RPMI7951 (cell line): ENCODE results near the gene FAM149B1. TPM values are rescaled to one million over a fixed set of nuclear protein-coding genes. Genes with fewer than 3 reads are reported as not detected.
A peak's percentile ranks its signal among the peaks of the same experiment; 100 is the strongest.

Experiments used
- DNase-seq: peaks from one replicate; pipeline ENCODE4 v3.0.0-alpha.2; 2012; ENCODE audit warnings: low read depth
- total RNA-seq: library from RNA; depleted of rRNA; stranded (reverse); fragments of >200 nt; shearing (Covaris generic); gene quantifications from 2 replicates; pipeline ENCODE4 v1.2.3, GENCODE V29; 2014

Gene FAM149B1
- total RNA-seq, 1 experiment from 2014 or later, result 13.6 TPM

- DNase-seq, result no peak
Observed at GRCh38 chr10:73174148-73174925, 6.4 kb downstream of the FAM149B1 start.

GRCh38 chr10:73182568-73182967 lies 14.6 kb downstream of the FAM149B1 start:
- DNase-seq, result no peak

DNA sequence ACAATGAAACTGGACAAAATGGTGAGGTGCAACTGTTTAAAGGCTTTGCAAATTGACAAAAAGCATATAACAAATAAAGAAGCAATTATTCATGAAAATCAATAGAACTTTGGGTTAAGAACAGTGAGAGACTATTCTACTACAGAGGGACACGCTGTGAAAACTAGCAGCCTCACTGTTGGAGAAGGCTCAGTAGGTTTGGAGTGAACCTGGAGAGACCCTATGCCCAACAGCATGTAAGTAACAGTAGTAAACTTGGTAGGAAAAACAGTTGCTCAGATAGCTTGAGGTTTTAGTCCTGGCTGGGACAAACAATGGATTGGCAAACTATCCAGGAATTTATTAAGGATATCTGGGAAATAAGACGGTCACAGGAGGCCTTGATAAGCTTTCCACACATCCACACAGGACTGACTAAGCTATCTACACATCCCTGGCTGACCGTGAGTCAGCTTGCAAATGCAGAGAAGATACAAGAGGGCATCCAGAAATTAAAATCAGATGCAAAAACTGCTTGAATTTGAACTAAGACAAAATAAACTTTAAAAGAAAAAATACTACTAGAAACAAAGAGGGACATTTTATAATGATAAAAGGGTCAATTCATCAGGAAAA lies 15.9 kb downstream of the FAM149B1 start:
- no peak for DNase-seq

- DNase-seq, result no peak
Observed at GRCh38 chr10:73186266-73186665, 18.3 kb downstream of the FAM149B1 start.

- no peak for DNase-seq
Observed at GRCh38 chr10:73190188-73190587, 22.3 kb downstream of the FAM149B1 start.

- DNase-seq, result no peak
Observed at GRCh38 chr10:73205081-73205480, 37.2 kb downstream of the FAM149B1 start.

- no peak for DNase-seq
Observed at GRCh38 chr10:73205890-73206289, 38.0 kb downstream of the FAM149B1 start.

DNA sequence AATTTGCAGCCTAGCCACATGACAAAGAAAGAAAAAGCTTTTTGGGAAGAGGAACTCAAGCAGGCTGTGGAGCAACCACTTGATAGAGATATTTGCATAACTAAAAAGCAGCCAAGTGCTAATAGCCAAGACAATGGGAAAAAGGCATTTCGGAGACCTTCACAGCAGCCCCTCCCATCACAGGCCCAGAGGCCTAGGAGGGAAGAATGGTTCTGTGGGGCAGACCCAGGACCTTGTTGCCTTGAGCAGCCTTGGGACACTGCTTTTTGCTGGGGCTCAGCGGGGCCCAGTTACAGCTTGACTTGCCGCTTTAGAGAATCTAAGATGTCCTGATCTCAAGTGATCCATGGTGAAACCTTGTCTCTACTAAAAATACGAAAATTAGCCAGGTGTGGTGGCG lies 38.5 kb downstream of the FAM149B1 start:
- no peak for DNase-seq

GRCh38 chr10:73207883-73208282 lies 40.0 kb downstream of the FAM149B1 start:
- DNase-seq, result no peak

- DNase-seq, result peak; percentile 35
Observed at GRCh38 chr10:73209705-73210104, 41.8 kb downstream of the FAM149B1 start.

- DNase-seq, result no peak
Observed at GRCh38 chr10:73210395-73211105, 42.6 kb downstream of the FAM149B1 start.

- no peak for DNase-seq
Observed at GRCh38 chr10:73211106-73211811, 43.3 kb downstream of the FAM149B1 start.

- no peak for DNase-seq
Observed at GRCh38 chr10:73215749-73216148, 47.8 kb downstream of the FAM149B1 start.

- DNase-seq, result no peak
Observed at GRCh38 chr10:73217628-73218027, 49.7 kb downstream of the FAM149B1 start.

- DNase-seq, result peak; percentile 26
Observed at GRCh38 chr10:73218431-73219191, 50.7 kb downstream of the FAM149B1 start.

DNA sequence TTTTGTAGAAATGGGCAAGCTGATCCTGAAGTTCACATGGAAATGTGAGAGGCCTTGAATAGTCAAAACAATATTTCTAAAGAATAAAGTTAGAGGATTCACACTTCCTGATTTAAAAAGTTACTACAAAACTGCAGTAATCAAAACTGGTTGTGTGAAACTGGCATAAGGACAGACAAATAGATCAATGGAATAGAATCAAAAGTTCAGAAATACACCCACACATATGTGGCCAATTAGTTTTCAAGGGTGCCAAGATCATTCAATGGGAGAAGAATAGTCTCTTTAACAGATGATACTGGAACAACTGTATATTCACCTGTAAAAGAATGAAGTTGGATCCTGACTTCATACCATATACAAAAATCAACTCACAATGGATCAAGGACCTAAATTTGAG lies 51.5 kb downstream of the FAM149B1 start:
- no peak for DNase-seq

DNA sequence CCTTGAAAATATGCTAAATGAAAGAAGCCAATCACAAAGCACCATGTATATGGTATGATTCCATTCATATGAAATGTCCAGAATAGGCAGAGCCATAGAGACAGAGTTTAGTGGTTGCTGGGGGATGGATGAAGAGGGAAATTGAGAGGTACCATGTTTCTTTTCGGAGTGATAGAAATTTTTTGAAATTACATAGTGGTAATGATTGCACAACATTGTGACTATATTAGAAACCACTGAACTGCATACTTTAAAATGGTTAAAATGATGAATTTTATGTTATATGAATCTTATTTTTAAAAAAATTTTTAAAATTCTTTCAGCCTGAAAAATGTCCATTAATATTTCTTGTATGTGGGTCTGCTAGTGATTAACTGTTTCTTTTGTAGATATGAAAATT lies 53.1 kb downstream of the FAM149B1 start:
- DNase-seq, result no peak

DNA sequence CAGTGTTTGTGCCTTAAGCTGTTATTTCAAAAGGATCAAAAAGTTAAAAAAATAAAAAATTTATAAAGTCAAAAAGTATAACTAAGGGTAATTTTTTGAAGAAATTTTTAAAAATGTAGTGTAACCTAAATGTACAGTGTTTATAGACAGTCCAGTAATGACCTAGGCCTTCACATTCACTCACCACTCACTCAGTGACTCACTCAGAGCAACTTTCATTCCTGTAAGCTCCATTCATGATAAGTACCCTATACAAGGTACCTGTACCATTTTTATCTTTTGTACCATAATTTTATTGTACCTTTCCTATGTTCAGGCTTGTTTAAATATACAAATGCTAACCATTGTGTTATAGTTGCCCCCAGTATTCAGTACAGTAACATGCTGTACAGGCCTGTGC lies 57.6 kb downstream of the FAM149B1 start:
- DNase-seq, result no peak

GRCh38 chr10:73226663-73227062 lies 58.7 kb downstream of the FAM149B1 start:
- no peak for DNase-seq

GRCh38 chr10:73228247-73228646 lies 60.3 kb downstream of the FAM149B1 start:
- no peak for DNase-seq

DNA sequence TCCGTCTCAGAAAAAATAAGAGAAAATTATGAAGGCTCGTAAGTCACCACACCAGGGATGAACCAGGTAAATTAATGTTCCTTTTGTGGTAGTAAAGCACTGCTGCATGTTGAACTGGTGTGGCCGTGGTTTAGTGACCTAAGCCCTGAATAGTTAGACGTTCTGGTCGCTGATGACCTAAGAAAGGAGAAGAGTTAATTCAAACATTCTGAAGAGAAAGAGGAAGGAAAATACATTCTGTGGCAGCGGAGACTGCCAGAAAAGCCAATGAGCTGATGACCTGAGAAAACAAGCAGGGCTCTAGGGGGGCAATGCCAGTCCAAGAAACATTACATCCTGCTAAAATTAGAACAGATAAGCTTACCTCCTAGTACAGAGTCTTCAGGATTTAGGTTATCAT lies 61.6 kb downstream of the FAM149B1 start:
- DNase-seq, result no peak
